ENCODE results near the gene MEGF6.

The MEGF6 gene

GRCh38 chr1:3556336-3556735, 55.0 kb downstream of the MEGF6 start:
- H3K4me2 ChIP-seq (ENCODE audit: low read length) = no peak overlapping the region
- no peak overlapping the region for H3K27ac ChIP-seq (ENCODE audit: low read length)
- H3K4me1 ChIP-seq (ENCODE audit: low read length) = no peaks in the 10 kb centered on the region
- TF ChIP-seq CTCF (IDR thresholded peaks at IDR 0.05; ENCODE audit: low read depth, low read length) (no peak), EZH2phosphoT487 (IDR thresholded peaks at IDR 0.05; ENCODE audit: low read depth) (no peak)
- no peaks in the 10 kb centered on the region for H3K9me3 ChIP-seq (ENCODE audit: insufficient read depth, low read length)
- no peaks in the 10 kb centered on the region for H4K20me1 ChIP-seq (ENCODE audit: insufficient read depth, low read length)
- no peaks in the 10 kb centered on the region for H3K36me3 ChIP-seq (replicated peaks; ENCODE audit: low read depth, low read length)
- no peaks in the 10 kb centered on the region for H3K79me2 ChIP-seq (ENCODE audit: low read length)
- no peak overlapping the region for H2AFZ ChIP-seq (ENCODE audit: low read depth, low read length)
- no peak overlapping the region for H3K9ac ChIP-seq (ENCODE audit: low read length)
- no peaks in the 10 kb centered on the region for H3K27me3 ChIP-seq (ENCODE audit: low read depth, low read length)
- no peak overlapping the region for H3K4me3 ChIP-seq (ENCODE audit: low read length)

GRCh38 chr1:3555131-3555920, 56.0 kb downstream of the MEGF6 start:
- Histone ChIP-seq H3K36me3 (replicated peaks; ENCODE audit: low read depth, low read length) (no peaks in the 10 kb centered on the region), H3K27ac (ENCODE audit: low read length) (no peak overlapping the region), H3K4me2 (ENCODE audit: low read length) (no peak overlapping the region), H3K9ac (ENCODE audit: low read length) (no peak overlapping the region), H3K4me3 (ENCODE audit: low read length) (no peak overlapping the region), H3K27me3 (ENCODE audit: low read depth, low read length) (no peaks in the 10 kb centered on the region), H3K4me1 (ENCODE audit: low read length) (no peaks in the 10 kb centered on the region), H4K20me1 (ENCODE audit: insufficient read depth, low read length) (no peaks in the 10 kb centered on the region), H3K79me2 (ENCODE audit: low read length) (no peaks in the 10 kb centered on the region), H2AFZ (ENCODE audit: low read depth, low read length) (no peak overlapping the region), H3K9me3 (ENCODE audit: insufficient read depth, low read length) (no peaks in the 10 kb centered on the region)
- TF ChIP-seq EZH2phosphoT487 (IDR thresholded peaks at IDR 0.05; ENCODE audit: low read depth) = no peak

GRCh38 chr1:3553940-3554223, 57.4 kb downstream of the MEGF6 start:
- Histone ChIP-seq H4K20me1 (ENCODE audit: insufficient read depth, low read length) (no peaks in the 10 kb centered on the region), H3K4me2 (ENCODE audit: low read length) (no peak overlapping the region), H3K27ac (ENCODE audit: low read length) (no peak overlapping the region), H3K9ac (ENCODE audit: low read length) (no peak overlapping the region), H3K4me1 (ENCODE audit: low read length) (no peaks in the 10 kb centered on the region), H3K4me3 (ENCODE audit: low read length) (no peak overlapping the region), H3K9me3 (ENCODE audit: insufficient read depth, low read length) (no peaks in the 10 kb centered on the region), H3K79me2 (ENCODE audit: low read length) (no peaks in the 10 kb centered on the region), H3K27me3 (ENCODE audit: low read depth, low read length) (no peaks in the 10 kb centered on the region), H3K36me3 (replicated peaks; ENCODE audit: low read depth, low read length) (no peaks in the 10 kb centered on the region), H2AFZ (ENCODE audit: low read depth, low read length) (no peak overlapping the region)
- no peak for TF ChIP-seq CTCF (IDR thresholded peaks at IDR 0.05; ENCODE audit: low read depth, low read length)
- no peak for TF ChIP-seq EZH2phosphoT487 (IDR thresholded peaks at IDR 0.05; ENCODE audit: low read depth)

GRCh38 chr1:3553166-3553939, 58.0 kb downstream of the MEGF6 start:
- H3K27ac ChIP-seq (ENCODE audit: low read length) = no peak overlapping the region
- no peak overlapping the region for H3K4me3 ChIP-seq (ENCODE audit: low read length)
- no peak overlapping the region for H3K9ac ChIP-seq (ENCODE audit: low read length)
- no peaks in the 10 kb centered on the region for H3K27me3 ChIP-seq (ENCODE audit: low read depth, low read length)
- no peaks in the 10 kb centered on the region for H3K36me3 ChIP-seq (replicated peaks; ENCODE audit: low read depth, low read length)
- no peak for TF ChIP-seq EZH2phosphoT487 (IDR thresholded peaks at IDR 0.05; ENCODE audit: low read depth)
- no peak for TF ChIP-seq CTCF (IDR thresholded peaks at IDR 0.05; ENCODE audit: low read depth, low read length)
- H3K4me1 ChIP-seq (ENCODE audit: low read length) = no peaks in the 10 kb centered on the region
- no peaks in the 10 kb centered on the region for H4K20me1 ChIP-seq (ENCODE audit: insufficient read depth, low read length)
- H2AFZ ChIP-seq (ENCODE audit: low read depth, low read length) = no peak overlapping the region
- no peak overlapping the region for H3K4me2 ChIP-seq (ENCODE audit: low read length)
- H3K9me3 ChIP-seq (ENCODE audit: insufficient read depth, low read length) = no peaks in the 10 kb centered on the region
- no peaks in the 10 kb centered on the region for H3K79me2 ChIP-seq (ENCODE audit: low read length)

Measured in OCI-LY3 (cell line).